WTC11 (cell line): ENCODE results near the gene PCBP3. TPM values are rescaled to one million over a fixed set of nuclear protein-coding genes. Genes with fewer than 3 reads are reported as not detected.

Source experiments
- ATAC-seq: fragments of 200-7000 bp; cut with Tn5 transposase; 2 replicates; pipeline ENCODE4 v1.10.0; 2021; ENCODE audit warnings: mild to moderate bottlenecking, moderate library complexity
- CTCF ChIA-PET: fragments of 300-600 bp; sonication (Branson Sonifier 250); formaldehyde crosslinking; loops from one replicate; lab custom pipeline; 2021; ENCODE audit warnings: antibody characterized with exemption; lab: Charles Lee
- POLR2A ChIA-PET: fragments of 350-600 bp; sonication (Branson Sonifier 250); formaldehyde crosslinking; loops from one replicate; lab custom pipeline; 2021; ENCODE audit warnings: antibody characterized with exemption; lab: Charles Lee
- DNase-seq: peaks from one replicate; pipeline ENCODE4 v3.0.0; 2021; ENCODE audit warnings: low spot score
- H3K27ac Mint-ChIP-seq: 2 replicates; pipeline ENCODE4 v1.8.0; 2021; ENCODE audit warnings: mixed read lengths
- H3K27me3 Mint-ChIP-seq: 2 replicates; pipeline ENCODE4 v1.8.0; 2021; ENCODE audit warnings: low read depth, mild to moderate bottlenecking, moderate library complexity, mixed read lengths
- H3K36me3 Mint-ChIP-seq: 2 replicates; pipeline ENCODE4 v1.8.0; 2021; ENCODE audit warnings: mixed read lengths
- H3K4me1 Mint-ChIP-seq: 2 replicates; pipeline ENCODE4 v1.8.0; 2022; ENCODE audit warnings: mixed read lengths
- H3K4me3 Mint-ChIP-seq: 2 replicates; pipeline ENCODE4 v1.8.0; 2021; ENCODE audit warnings: mild to moderate bottlenecking, moderate library complexity, mixed read lengths
- H3K9me3 Mint-ChIP-seq: 2 replicates; pipeline ENCODE4 v1.8.0; 2021; ENCODE audit warnings: mixed read lengths
- GTF2I ChIP-seq: fragments of 250-450 bp; sonication (Bioruptor Pico); conservative IDR thresholded peaks from 2 replicates; pipeline ENCODE4 v1.4.0; 2021; ENCODE audit warnings: mild to moderate bottlenecking
- HMGA2 ChIP-seq: fragments of 250-450 bp; sonication (Bioruptor Pico); IDR thresholded peaks from 2 replicates; pipeline ENCODE4 v1.4.0; 2021; ENCODE audit warnings: mild to moderate bottlenecking, moderate library complexity
- MXD4 ChIP-seq: fragments of 250-450 bp; sonication (Bioruptor Pico); IDR thresholded peaks from 2 replicates; pipeline ENCODE4 v1.8.0; 2021; ENCODE audit warnings: mild to moderate bottlenecking, moderate library complexity, borderline replicate concordance
- NFE2L1 ChIP-seq: sonication (generic); formaldehyde crosslinking; IDR thresholded peaks from 2 replicates; pipeline ENCODE4 v1.8.1; 2023; ENCODE audit warnings: missing genetic modification reagents
- NFYB ChIP-seq: sonication (generic); formaldehyde crosslinking; conservative IDR thresholded peaks from 2 replicates; pipeline ENCODE4 v1.8.0; 2022; ENCODE audit warnings: low read depth, missing genetic modification reagents
- NR3C1 ChIP-seq: sonication (generic); formaldehyde crosslinking; conservative IDR thresholded peaks from 2 replicates; pipeline ENCODE4 v1.8.1; 2023; ENCODE audit warnings: low read depth, mild to moderate bottlenecking, missing genetic modification reagents
- PRRX2 ChIP-seq: fragments of 250-450 bp; sonication (Bioruptor Pico); IDR thresholded peaks from 2 replicates; pipeline ENCODE4 v1.8.0; 2021; ENCODE audit warnings: mild to moderate bottlenecking
- STAT6 ChIP-seq: sonication (generic); formaldehyde crosslinking; conservative IDR thresholded peaks from 2 replicates; pipeline ENCODE4 v1.8.1; 2023; ENCODE audit warnings: mild to moderate bottlenecking, low read depth, missing genetic modification reagents, moderate library complexity
- ZBTB21 ChIP-seq: sonication (generic); formaldehyde crosslinking; IDR thresholded peaks from 2 replicates; pipeline ENCODE4 v1.8.1; 2023; ENCODE audit warnings: mild to moderate bottlenecking, missing genetic modification reagents, borderline replicate concordance
- ZNF121 ChIP-seq: sonication (generic); formaldehyde crosslinking; IDR thresholded peaks from 2 replicates; pipeline ENCODE4 v1.8.0; 2023; ENCODE audit warnings: missing genetic modification reagents
- ZNF423 ChIP-seq: fragments of 250-450 bp; sonication (Bioruptor Pico); IDR thresholded peaks from 2 replicates; pipeline ENCODE4 v2.1.2; 2022; ENCODE audit warnings: mild to moderate bottlenecking, moderate library complexity
- ZNF512 ChIP-seq: sonication (generic); formaldehyde crosslinking; IDR thresholded peaks from 2 replicates; pipeline ENCODE4 v1.8.1; 2022; ENCODE audit warnings: missing genetic modification reagents, borderline replicate concordance
- total RNA-seq: library from RNA; stranded (reverse); gene quantifications from 3 replicates; pipeline ENCODE4 v1.2.3, GENCODE V29; 2021
- TF ChIP-seq, protein P1 (sequence below): sonication (generic); formaldehyde crosslinking; IDR thresholded peaks from 2 replicates; pipeline ENCODE4 v1.8.1; 2023; ENCODE audit warnings: mild to moderate bottlenecking, missing genetic modification reagents
- TF ChIP-seq, protein P2 (sequence below): sonication (generic); formaldehyde crosslinking; IDR thresholded peaks from 2 replicates; pipeline ENCODE4 v1.8.1; 2023; ENCODE audit warnings: mild to moderate bottlenecking, missing genetic modification reagents, borderline replicate concordance
- TF ChIP-seq, protein P3 (sequence below): sonication (generic); formaldehyde crosslinking; IDR thresholded peaks from 2 replicates; pipeline ENCODE4 v1.8.1; 2023; ENCODE audit warnings: mild to moderate bottlenecking, missing genetic modification reagents, moderate library complexity

The PCBP3 gene
- total RNA-seq, 1 experiment from 2014 or later = 8.5 TPM

DNA sequence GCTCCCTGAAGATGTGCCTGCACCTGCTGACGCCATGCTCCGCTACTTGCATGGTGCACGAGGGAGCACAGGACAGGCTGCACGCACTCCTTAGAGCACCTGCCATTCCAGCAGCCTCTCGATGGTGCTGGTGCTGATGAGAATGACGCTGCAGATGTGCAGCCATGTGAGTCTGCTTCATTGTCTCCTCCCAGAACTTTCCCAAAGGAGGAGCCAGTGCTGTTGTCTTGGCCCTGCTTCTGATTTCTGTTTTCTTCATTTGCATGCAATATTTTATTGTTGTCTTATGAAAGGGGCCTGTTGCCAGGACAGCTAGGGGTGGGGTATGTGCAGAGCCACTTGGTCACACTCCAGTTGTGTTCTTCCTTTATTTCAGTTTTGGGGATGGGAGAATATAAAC lies 70.1 kb downstream of the PCBP3 start (continued):
- TF ChIP-seq, protein P1, sequence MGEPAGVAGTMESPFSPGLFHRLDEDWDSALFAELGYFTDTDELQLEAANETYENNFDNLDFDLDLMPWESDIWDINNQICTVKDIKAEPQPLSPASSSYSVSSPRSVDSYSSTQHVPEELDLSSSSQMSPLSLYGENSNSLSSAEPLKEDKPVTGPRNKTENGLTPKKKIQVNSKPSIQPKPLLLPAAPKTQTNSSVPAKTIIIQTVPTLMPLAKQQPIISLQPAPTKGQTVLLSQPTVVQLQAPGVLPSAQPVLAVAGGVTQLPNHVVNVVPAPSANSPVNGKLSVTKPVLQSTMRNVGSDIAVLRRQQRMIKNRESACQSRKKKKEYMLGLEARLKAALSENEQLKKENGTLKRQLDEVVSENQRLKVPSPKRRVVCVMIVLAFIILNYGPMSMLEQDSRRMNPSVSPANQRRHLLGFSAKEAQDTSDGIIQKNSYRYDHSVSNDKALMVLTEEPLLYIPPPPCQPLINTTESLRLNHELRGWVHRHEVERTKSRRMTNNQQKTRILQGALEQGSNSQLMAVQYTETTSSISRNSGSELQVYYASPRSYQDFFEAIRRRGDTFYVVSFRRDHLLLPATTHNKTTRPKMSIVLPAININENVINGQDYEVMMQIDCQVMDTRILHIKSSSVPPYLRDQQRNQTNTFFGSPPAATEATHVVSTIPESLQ = no peak
- no peak for TF ChIP-seq ZNF512 (CRISPR knock-in tag)
- TF ChIP-seq GTF2I (CRISPR knock-in tag) = no peak
- TF ChIP-seq NFE2L1 (CRISPR knock-in tag) = no peak
- no peak for TF ChIP-seq NR3C1 (CRISPR knock-in tag)
- TF ChIP-seq, protein P2, sequence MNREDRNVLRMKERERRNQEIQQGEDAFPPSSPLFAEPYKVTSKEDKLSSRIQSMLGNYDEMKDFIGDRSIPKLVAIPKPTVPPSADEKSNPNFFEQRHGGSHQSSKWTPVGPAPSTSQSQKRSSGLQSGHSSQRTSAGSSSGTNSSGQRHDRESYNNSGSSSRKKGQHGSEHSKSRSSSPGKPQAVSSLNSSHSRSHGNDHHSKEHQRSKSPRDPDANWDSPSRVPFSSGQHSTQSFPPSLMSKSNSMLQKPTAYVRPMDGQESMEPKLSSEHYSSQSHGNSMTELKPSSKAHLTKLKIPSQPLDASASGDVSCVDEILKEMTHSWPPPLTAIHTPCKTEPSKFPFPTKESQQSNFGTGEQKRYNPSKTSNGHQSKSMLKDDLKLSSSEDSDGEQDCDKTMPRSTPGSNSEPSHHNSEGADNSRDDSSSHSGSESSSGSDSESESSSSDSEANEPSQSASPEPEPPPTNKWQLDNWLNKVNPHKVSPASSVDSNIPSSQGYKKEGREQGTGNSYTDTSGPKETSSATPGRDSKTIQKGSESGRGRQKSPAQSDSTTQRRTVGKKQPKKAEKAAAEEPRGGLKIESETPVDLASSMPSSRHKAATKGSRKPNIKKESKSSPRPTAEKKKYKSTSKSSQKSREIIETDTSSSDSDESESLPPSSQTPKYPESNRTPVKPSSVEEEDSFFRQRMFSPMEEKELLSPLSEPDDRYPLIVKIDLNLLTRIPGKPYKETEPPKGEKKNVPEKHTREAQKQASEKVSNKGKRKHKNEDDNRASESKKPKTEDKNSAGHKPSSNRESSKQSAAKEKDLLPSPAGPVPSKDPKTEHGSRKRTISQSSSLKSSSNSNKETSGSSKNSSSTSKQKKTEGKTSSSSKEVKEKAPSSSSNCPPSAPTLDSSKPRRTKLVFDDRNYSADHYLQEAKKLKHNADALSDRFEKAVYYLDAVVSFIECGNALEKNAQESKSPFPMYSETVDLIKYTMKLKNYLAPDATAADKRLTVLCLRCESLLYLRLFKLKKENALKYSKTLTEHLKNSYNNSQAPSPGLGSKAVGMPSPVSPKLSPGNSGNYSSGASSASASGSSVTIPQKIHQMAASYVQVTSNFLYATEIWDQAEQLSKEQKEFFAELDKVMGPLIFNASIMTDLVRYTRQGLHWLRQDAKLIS (CRISPR knock-in tag) = no peak
- no peak for TF ChIP-seq ZNF423
- TF ChIP-seq NFYB (CRISPR knock-in tag) = no peak
- TF ChIP-seq ZBTB21 (CRISPR knock-in tag) = no peak
- TF ChIP-seq STAT6 (CRISPR knock-in tag) = no peak
- TF ChIP-seq, all 79 proteins: peak for 0

- H3K4me3 Mint-ChIP-seq = no peak overlapping the region
- peaks cover 22% of the 10 kb centered on the region for H3K9me3 Mint-ChIP-seq
- ChIA-PET CTCF (no interaction called here), POLR2A (no interaction called here)
- H3K4me1 Mint-ChIP-seq = no peaks in the 10 kb centered on the region
- DNase-seq (no peak), ATAC-seq (no peak)
- TF ChIP-seq NFYB (CRISPR knock-in tag) = no peak
- no peak for TF ChIP-seq HMGA2 (CRISPR knock-in tag)
- TF ChIP-seq PRRX2 (CRISPR knock-in tag) = no peak
- no peak for TF ChIP-seq MXD4
- TF ChIP-seq, protein P3, sequence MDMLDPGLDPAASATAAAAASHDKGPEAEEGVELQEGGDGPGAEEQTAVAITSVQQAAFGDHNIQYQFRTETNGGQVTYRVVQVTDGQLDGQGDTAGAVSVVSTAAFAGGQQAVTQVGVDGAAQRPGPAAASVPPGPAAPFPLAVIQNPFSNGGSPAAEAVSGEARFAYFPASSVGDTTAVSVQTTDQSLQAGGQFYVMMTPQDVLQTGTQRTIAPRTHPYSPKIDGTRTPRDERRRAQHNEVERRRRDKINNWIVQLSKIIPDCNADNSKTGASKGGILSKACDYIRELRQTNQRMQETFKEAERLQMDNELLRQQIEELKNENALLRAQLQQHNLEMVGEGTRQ (CRISPR knock-in tag) = no peak
- no peak for TF ChIP-seq ZNF121 (CRISPR knock-in tag)
- H3K27ac Mint-ChIP-seq = no peak overlapping the region
- H3K36me3 Mint-ChIP-seq = peaks cover 2% of the 10 kb centered on the region
- H3K27me3 Mint-ChIP-seq = peaks cover 6% of the 10 kb centered on the region; the same call in 1 of the 2 replicates
Measured at GRCh38 chr21:45715441-45715840, 71.9 kb downstream of the PCBP3 start.
